SH-SY5Y (cell line): Measurements from ENCODE around the gene CACNG7.

Experiments used
- GATA2 ChIP-seq: IDR thresholded peaks from 2 replicates; pipeline ENCODE4 v1.6.1; 2011; ENCODE audit warnings: mild to moderate bottlenecking, low read depth, low read length
- GATA3 ChIP-seq: IDR thresholded peaks from 2 replicates; pipeline ENCODE4 v1.6.1; 2011; ENCODE audit warnings: low read depth, mild to moderate bottlenecking, low read length, moderate library complexity

DNA sequence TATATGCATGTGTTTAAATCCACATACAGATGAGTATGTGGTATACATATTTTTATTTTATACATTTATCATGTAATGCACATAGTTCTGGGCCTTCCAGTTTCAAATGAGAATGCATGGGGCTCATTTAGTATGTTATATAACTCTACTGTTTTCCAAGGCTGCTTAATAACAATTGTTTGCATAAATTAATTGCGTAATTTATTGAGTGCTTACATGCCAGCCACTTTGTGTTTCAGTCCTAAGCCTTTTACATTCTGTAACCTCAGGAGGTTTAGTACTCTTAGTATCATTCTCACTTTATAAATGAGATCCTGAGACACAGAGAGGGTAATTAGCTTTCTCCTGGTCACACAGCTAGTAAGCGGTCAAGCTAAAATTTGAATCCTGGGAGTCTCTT, 36.9 kb downstream of the CACNG7 start:
- no peak for TF ChIP-seq GATA2
- TF ChIP-seq GATA3, result no peak
